ENCODE data around the gene KCTD16.

Gene KCTD16

DNA sequence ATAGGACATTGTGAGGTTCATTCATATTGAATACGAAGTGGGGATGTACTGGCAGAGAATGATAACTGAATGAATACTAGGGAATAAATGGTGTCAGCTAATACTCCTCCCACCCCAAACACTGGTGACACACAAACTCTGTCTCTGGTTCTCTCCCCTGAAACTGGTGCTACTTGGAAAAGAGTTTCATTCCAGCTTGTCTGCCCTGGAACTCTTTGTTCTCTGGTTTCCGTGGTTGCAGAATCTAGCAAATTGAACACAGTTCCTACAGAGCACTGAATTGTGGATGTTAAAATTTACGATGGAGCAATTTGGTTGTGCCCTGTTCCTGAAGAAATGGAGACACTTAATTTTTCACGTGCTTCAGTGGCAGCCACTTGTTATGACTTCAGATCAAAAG, 181.7 kb downstream of the KCTD16 start:
- no peak for DNase-seq

DNA sequence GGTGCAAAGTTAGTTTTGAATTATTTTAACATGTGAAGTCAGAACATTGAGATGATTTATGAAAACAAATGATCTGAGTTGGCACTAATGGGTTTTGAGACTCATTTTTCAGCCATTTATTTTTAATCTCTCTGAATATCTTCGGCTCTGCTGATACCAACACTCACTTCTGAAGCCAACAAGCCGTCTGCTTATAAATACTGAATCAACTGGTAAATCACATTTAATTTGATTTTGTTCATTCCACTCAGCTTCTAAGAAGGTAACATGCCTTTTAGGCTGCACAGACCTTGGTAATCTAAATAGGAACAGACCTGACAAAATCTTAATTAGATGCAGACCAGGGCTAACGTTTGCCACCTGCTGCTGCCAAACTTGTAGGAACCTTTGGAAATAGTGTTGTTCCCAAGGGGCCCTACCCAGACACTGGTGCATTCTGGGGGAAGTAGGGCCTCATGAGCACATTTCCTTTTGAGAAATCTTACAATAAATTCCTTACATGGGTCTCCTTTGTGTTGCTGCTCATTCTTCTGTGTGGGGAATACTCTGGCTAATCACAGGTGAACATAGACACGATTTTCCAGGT, 182.2 kb downstream of the KCTD16 start:
- no peak for DNase-seq

DNA sequence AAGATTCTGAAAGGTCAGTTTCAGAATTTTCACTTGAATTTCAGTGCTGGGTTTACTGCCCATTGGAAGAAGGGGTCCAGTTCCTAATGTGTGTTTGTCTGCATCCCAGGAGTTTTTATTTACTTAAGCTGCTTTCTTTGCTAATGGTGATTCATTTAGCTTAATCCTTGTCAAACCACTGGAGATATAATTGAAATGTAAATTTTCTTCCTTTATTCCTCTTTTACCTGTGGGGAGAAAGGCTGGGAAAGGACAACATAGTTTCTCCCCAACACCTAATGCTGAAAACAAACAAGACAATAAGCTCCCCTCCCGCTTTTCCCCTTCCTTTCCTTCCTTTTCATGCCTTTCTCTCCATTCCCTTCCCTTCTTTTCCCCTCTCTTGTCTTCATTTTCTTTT, 185.8 kb downstream of the KCTD16 start:
- peak; percentile 34 for DNase-seq

DNA sequence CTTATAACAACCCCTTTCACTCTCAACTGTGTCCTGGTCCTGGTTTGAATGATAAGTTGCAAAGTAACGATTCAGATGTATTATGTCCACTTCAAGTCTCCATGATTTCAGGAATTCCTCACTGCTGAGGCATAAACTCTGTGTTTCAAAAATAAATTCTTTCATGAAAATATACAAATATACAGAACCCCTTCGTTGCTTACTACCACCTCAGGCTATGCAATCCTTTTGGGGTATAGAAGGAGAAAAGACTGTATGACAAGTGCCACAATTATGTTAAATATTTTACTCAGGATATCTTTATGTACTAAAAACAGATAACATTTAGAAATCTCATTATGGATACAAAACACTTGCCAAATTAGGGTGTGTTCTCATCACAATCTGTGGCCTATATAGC, 190.7 kb downstream of the KCTD16 start:
- DNase-seq = no peak

DNA sequence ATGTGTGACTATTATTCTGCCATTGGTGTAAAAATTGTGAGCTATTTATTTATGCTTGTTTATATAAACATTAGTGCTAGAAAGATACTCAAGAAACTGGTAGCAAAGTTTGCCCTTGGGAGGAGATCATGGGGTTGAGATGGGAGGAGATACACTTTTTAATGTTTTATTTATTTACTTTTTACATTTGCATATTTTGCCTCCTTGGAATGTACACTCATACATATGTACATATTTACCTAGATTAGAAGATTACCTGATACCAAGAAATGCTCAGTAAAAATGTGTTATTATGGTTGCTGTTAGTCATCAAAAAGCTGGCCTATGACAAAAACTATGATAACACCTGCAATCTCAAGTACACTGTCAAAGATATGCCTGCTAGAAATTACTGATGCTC, 195.2 kb downstream of the KCTD16 start:
- DNase-seq = peak; percentile 21

DNA sequence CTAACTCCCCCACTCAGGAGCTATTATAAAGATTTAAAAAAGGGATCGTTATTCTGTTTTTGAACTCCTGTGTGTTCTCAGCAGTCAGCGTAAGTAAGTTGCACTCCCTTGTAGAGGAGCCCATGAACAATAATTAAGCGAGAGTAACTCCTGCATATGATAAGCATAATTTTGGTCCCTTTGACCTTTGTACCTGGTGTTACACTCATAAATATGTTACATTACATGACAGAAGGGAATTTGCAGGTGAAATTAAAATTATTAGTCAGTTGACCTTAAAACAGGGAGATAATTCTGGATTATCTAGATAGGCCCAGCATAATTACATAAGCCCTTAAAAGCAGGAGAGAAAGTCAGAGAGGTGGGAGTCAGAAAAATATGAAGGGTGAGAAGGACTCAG, 197.3 kb downstream of the KCTD16 start:
- DNase-seq = no peak

DNA sequence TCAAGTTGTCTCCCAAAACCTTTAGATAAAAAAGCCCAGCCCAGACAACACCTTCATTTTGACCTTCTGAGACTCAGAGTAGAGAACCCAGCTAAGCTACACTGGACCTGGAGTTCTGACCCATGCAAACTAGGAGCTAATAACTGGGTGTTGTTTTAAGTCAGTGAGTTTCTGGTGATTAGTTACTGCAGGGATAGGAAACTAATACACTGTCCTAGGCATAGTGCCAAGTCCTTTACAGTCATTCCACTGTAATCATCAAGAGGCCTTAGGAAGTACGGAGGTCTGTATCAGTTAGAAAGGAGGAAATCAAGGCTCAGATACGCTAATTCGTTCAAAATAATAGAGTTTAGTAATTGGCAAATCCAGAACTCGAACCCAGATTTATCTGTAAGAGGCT, 197.9 kb downstream of the KCTD16 start:
- peak; percentile 28 for DNase-seq

DNA sequence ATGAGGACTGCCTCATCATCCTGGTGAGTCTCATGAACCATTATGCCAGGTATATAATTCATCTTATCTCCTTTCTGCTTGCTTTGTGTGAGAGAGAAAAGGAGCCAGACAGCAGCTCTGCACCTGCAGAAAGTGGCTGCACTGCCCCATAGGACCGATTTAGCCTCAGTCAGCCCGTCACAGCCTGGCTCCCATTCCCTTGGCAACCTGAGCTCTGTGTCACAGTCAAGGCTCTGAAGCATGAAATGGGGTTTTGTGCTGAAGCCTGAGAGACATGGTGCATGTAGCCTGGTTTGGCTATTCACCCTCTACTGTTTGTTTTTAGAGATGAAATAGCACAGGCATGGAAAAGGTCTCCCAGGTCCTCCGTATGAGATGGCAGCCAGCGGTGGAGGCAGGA, 198.3 kb downstream of the KCTD16 start:
- peak; percentile 76 for DNase-seq

DNA sequence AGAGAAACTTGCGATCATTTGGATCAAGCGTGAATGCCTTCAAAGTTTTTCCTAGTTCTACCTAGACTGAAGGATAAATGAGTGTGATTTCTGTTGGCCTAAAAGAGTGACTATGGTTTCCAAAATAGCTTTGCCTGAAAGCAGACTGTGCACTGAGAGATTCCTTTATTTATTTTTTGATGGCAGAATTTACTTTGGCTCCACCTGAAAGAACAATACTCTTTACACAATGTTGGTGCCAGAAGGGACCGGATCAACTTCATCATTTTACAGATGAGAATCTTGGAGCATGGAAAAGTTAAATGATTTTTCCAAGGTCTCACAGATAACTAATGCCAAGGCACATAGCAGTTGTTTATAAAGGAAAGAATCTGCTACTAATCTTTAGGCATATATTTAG, 199.6 kb downstream of the KCTD16 start:
- peak; percentile 11 for DNase-seq

DNA sequence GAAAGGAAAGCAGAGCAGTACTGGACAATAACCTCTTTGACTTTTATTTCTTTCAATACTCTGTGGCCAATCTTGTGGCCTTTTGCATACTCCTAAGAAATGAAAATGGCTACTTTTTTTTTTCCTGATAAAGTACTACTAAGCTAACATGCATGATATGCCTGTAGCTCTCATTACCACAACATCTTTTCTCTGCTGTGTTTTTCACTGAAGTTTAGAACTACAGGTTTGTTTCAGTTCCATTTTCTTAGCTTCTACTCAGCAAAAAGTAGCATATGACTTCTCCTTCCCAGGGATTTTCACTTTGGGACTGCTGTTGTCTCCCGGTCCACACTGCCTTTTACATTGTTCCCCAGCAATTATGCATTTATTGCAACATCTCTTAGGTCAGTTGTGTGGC, 204.0 kb downstream of the KCTD16 start:
- no peak for DNase-seq

DNA sequence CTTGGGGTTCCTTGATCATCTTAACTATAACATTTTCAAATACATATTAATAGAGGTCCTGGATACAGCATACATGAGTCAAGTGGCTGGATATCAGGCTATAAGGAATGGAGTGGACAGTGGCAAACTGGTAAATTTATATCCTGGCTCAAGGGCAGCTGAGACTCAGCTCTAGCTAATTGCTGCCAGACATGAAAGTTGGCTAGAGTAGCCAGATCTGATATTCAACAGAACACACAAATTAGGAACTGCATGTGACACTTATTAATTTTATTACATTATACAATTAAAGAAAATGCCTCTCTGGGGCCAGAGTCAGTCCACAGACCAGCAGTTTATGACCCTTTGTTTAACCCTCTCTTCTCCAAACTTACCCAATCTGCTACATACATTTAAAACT, 206.5 kb downstream of the KCTD16 start:
- no peak for DNase-seq

DNA sequence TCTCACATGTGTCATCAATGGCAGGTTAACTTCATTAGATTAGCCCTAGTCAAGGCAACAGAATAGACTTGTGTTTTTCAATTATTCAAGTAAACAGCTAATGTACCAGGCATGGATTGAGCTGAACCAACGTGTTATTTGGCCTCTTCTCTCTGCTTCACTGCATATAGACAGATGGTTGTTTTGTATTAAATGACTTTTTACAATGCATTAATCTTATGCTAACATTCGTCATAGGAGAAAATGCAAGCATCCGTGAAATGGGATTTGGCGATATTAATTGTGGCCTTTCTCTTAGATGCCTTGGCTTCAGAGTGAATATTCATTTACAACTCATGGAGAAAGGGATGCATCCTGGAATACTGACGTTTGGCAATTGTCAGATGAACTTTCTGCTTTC, 208.0 kb downstream of the KCTD16 start:
- peak; percentile 86 for DNase-seq

DNA sequence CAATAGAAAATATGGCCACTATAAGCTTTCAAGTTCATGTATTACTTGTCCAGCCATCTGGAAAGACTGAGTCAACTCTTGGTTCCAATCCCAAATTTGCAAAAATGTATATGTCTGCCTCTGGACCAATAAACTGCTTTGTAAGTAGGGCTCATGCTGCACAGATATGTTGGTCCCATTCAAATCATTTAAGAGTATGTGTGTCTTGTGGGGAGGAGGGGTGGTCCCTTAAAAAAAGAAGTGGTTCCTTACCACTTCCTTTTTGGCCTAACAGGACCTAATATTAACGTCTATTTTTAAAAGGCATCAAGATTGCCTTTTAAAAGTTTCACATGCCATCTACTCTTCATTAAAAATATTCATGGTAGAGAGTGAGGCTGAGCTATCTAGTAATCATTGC, 214.9 kb downstream of the KCTD16 start:
- DNase-seq = no peak

DNA sequence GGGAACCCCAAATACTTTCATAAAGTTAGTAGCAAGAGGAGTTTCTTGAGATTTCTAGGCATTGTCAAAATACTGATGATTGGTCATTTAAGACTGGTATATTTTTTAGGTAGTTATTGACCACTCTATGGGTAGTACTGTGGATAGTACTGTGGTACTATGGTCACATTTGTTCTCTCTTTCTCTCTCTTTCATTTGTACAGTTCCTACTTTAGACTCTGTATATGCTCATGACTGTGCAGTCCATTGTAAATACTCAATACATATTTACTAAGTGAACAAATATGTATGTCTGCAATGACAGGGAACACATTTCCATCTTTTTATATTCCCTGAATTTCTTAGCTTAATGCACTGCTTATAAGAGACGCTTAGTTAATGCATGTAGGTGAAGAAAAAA, 215.6 kb downstream of the KCTD16 start:
- DNase-seq = no peak

DNA sequence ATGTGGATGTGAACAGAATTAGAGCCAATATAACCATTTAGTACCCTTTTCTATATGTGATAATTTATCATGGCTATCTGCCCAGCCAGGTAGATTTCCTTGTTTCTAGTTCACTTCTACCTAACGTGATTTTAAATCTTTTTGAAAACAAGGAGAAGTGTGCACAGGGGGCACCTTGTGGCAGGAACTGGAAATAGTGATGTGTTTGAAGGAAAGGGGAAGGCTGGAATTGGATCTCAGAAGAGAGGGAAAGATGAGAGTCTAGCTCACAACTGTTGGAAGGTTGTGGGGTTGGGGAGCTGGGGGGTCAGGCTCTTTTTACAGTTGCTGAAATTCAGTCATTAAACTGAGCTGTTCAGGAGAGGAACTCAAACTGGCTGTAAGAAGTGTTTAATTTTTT, 219.5 kb downstream of the KCTD16 start:
- peak; percentile 59 for DNase-seq

DNA sequence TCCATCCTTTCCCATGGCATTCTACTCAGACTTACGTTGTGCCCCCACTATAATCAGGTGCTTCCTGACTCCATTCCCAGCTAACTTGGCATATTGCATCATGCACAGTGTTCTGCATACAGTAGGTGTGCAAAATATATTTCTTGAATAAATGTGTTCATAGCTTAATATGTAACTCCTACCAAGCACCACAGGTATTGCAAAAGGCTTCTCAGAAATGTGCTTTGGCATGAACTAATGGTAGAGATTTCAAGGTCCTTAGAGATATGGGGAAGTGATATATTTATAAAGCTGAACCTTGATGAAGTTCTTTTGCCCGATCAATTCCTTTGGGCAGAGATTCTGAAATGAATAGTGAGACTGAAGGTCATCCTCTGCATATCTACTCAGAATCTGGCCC, 220.4 kb downstream of the KCTD16 start:
- no peak for DNase-seq

DNA sequence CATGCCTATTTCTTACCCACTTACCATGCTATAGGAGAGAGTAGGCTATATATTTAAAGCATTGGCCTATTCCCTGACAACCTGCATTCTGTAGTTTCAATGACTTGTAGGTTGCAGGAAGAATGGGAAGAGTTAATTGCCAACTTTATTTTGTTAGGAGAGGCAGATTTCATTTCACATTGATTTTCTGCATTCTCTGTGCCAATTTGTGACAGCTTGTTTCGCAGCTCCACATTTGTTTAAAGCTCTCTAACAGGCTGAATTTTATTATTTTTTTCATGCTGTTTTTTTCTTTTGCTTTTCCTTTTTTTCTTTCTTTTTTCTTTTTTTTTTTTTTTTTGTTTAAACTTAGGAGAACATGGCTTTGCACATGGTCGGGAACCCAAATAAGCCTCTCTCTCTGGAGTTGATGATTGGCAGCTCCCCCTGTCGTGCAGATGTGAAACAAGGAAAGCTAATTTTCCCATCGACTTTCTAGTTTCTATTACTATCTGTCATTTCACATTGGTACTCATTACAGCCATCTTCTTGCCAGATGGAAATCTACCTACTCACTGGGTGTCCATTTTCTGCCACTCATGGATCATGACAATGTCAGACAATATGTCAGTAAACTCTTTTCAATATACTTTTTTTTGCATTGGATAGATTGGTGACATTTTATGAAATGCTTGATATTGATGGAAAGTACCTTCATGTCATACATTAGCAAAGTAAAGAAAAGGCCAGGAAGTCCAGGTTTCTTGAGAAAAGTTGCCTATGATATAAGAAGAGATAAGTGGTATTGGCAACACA, 223.2 kb downstream of the KCTD16 start:
- DNase-seq = no peak

DNA sequence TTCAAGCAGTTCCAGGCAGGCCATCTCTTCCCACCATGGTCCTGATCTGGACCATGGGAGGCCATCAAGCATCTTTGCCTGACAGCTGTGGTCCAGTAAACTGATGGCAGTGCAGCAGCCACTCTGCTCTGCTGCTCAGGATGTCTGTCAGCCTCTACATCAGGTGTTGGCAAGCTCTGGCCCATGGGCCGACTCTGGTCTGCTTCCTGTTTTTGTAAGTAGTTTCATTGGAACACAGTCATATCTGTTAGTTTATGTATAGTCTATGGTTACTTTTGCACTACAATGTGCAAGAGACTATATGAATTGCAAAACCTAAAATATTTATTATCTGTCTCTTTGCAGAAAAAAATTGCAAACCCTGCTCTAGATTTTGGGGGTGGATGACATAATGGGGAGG, 225.0 kb downstream of the KCTD16 start:
- no peak for DNase-seq

DNA sequence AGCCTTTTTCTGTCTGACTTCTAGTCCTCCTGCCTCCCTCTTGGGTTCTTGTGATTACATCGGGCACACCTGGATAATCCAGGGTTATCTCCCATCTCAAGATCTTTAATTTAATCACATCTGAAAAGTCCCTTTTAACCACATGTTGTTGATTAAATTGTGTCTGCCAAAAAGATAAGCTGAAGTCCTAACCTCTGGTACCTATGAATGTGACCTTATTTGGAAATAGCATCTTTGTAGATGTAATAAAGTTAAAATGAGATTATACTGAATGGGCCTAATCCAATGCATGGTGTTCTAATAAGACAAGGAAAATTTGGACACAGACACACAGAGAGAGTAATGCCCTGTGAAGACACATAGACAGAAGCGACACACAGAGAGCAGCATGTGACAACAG, 232.4 kb downstream of the KCTD16 start:
- no peak for DNase-seq

DNA sequence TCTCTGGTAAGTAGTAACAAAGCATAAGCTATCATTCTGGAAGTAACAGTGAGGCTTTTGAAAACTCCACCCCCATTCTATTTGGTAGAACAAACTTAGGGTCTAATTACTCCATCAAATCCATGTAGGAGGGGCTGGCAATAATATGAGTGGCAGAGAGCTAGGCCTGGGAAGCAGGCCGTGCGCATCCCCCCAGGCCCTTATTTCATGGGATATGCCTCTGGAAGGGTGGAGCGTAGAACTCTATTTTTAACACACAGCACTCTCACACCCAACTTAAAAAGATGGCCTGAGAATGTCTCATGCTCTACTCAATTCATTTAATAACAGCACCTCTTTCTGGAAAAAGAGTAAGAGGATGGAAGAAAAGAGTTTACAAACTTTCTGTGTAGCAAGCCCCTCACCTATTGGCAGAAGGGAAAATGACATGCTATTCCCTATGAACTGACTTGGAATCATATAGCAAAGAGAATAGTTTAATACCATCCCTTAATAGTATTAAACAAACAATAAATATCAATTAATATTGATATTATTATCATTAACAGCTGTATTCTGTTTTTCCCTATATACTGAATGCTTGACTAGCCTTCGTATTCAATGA, 233.2 kb downstream of the KCTD16 start:
- no peak for DNase-seq

DNA sequence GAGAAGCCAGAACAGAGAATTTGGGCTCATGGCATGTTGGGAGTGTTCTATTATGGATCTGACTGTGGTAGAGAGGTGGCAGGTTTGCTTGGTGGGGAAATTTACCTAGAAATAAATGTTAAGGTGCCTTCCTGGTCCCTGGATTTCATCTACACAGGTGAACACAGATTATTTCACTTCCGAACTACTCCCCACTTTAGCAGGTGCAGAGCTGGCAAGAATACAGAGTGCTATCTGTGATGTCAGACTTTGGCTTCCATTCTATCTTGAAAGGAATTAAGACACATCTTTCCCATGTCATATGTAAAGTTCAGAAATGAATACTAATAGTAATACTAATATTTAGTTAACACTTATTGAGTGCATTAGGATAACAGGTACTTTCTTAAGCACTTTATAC, 234.0 kb downstream of the KCTD16 start:
- DNase-seq = no peak

DNA sequence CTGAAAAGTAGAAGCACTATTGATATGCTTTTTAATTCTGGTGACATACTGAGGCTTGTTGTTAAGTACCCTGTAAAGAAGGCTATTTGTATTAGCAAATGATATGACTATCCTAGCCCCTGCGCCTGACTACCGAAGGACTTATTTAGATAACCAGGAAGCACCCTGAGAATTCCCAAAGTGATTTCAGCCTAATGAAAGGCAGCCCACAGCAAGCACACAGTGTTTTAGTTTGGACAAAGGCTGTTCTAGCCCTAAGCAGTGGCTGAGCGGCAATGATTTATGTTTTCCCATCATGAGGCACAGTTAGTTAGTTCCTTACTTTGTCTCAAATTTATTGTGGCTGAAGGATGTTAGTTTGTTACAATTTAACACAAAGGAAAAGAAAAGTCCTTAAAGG, 235.3 kb downstream of the KCTD16 start:
- DNase-seq = no peak

DNA sequence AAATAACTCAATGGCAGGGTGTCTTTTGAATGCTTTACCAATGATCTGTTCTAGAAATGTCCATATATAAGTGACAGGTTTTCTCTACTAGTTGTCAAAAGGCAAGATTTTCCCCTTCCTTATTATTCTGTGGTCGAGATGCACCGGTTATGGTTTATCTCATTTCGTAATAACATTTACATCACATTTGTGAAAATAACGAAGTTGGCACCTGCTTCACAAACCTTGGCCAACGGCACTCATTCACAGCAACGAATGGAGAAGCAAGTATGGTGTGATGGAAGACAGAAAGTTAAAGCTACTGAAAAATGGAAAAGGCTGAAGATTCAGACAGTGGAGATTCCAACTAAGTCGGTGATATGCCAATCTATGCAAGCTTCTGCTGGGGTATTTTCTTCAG, 235.8 kb downstream of the KCTD16 start:
- no peak for DNase-seq

DNA sequence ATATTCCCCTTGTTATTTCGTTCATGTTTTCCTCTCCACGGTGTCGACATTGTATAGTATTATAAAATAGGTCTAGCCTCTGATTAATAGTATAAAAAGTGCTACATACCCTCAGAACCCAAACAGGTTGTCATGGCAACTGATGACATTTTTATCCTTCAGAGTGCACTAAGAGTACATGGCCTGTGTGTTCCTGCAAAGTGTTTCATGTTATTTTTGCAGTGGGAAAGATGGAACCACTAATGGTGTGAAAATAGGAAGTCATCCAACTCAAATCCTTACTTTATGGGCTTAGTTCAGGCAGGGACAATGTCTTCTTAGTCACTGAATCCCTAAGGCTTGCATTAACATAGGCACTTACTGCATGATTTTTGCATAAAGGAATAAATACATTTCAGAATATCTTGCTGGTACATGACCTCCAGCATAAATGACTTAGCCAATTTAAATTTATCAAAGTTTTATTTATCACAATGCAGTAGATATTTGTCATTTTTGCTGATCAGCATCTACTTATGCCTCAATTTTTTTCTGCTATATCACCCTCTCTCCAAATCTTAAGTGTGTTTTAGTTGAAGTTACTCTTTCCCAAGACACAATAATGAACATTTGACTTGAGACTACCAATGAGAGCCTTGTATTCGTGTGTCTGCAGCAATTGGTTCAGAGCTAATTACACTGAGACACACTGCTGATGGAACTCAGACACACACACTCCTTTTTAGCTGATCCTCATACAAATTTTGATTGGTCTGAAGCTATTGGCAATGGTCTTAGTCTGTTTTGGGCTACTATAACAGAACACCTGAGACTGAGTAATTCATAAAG, 243.7 kb downstream of the KCTD16 start:
- no peak for DNase-seq
